ENCODE data around the gene ZNF469.

DNA sequence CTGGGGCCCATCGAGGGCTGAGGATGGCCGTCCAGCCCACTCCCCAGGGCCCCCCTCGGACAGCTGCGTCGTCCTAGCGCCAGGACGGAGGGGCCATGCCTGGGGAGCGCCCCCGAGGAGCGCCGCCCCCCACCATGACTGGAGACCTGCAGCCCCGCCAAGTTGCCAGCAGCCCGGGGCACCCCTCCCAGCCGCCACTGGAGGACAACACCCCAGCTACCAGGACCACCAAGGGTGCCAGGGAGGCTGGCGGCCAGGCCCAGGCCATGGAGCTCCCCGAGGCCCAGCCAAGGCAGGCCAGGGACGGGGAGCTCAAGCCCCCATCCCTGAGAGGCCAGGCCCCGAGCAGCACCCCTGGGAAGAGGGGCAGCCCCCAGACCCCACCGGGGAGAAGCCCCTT is 44.6 kb downstream of the ZNF469 start:
- TF ChIP-seq ZNF501 (CRISPR knock-in tag; IDR thresholded peaks at IDR 0.05): no peak
- TF ChIP-seq ZFX (CRISPR knock-in tag; IDR thresholded peaks at IDR 0.05; ENCODE audit: low read depth): no peak
- TF ChIP-seq TCF12 (IDR thresholded peaks at IDR 0.05): no peak
- no peak for TF ChIP-seq TCF12 (CRISPR knock-in tag; IDR thresholded peaks at IDR 0.05)
- no peak for TF ChIP-seq ZFY (CRISPR knock-in tag; IDR thresholded peaks at IDR 0.05)
- TF ChIP-seq ZNF274 (CRISPR knock-in tag; IDR thresholded peaks at IDR 0.05): no peak
